Gastroesophageal sphincter (tissue), 3 donors: ENCODE measurements around the gene CSMD2.

Experiments used
- EP300 ChIP-seq: sonication (generic); formaldehyde crosslinking; IDR thresholded peaks from one replicate; pipeline ENCODE4 v1.6.1; 2017; ENCODE audit warnings: antibody characterized with exemption, mild to moderate bottlenecking
- POLR2A ChIP-seq, 2 donors: fragments of 450-650 bp; IDR thresholded peaks; one replicate each; pipeline ENCODE4 v1.6.1; 2017; ENCODE audit warnings: antibody characterized with exemption in 2 of 2, mild to moderate bottlenecking in 2 of 2, moderate library complexity in 1 of 2
- POLR2AphosphoS5 ChIP-seq: sonication (generic); formaldehyde crosslinking; IDR thresholded peaks from one replicate; pipeline ENCODE4 v1.6.1; 2017; ENCODE audit warnings: antibody characterized with exemption
- TF ChIP-seq, protein P1 (sequence below), 4 experiments: fragments of 200-600 bp in 2 of 4; fragments of 450-650 bp in 2 of 4; sonication (generic) in 1 of 4; IDR thresholded peaks; one replicate each; pipeline ENCODE4 v1.5.1; 2017 to 2019; ENCODE audit warnings: antibody characterized with exemption in 4 of 4, mild to moderate bottlenecking in 2 of 4, moderate library complexity in 2 of 4

DNA sequence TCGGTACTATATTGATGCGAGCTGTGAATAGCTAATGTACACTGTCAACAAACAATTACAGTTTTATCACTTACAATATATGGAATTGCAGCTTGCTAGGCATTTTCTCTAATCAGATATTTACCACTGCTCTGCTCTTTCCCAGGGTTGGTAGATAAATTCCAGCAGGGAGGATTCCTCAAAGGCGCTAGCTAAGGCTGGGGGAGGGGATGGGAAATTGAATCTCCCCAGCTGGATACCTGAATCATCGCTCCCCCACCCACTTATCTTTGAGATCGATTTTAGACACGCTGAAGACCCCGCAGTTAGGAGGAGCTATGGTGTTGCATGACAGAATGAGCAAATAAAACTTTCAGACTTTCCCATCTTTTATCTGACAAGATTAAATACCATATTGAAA lies 127.2 kb downstream of the CSMD2 start:
- TF ChIP-seq, protein P1, sequence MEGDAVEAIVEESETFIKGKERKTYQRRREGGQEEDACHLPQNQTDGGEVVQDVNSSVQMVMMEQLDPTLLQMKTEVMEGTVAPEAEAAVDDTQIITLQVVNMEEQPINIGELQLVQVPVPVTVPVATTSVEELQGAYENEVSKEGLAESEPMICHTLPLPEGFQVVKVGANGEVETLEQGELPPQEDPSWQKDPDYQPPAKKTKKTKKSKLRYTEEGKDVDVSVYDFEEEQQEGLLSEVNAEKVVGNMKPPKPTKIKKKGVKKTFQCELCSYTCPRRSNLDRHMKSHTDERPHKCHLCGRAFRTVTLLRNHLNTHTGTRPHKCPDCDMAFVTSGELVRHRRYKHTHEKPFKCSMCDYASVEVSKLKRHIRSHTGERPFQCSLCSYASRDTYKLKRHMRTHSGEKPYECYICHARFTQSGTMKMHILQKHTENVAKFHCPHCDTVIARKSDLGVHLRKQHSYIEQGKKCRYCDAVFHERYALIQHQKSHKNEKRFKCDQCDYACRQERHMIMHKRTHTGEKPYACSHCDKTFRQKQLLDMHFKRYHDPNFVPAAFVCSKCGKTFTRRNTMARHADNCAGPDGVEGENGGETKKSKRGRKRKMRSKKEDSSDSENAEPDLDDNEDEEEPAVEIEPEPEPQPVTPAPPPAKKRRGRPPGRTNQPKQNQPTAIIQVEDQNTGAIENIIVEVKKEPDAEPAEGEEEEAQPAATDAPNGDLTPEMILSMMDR (IDR thresholded peaks at IDR 0.05), result no peak
- no peak for TF ChIP-seq POLR2A (IDR thresholded peaks at IDR 0.05)
- TF ChIP-seq POLR2AphosphoS5, result no peak
- TF ChIP-seq EP300, result no peak
